PFSK-1 (cell line): Measurements from ENCODE around the gene TMEM132D.

Experiments
- POLR2AphosphoS5 ChIP-seq: IDR thresholded peaks from 2 replicates; pipeline ENCODE4 v1.6.1; 2012; ENCODE audit warnings: low read depth, mild to moderate bottlenecking, control low read depth, low read length, moderate library complexity
- SIN3A ChIP-seq: IDR thresholded peaks from 2 replicates; pipeline ENCODE4 v1.6.1; 2012; ENCODE audit warnings: mild to moderate bottlenecking, low read length, moderate library complexity, borderline replicate concordance; ENCODE audit not compliant: insufficient read depth
- TAF1 ChIP-seq: IDR thresholded peaks from 2 replicates; pipeline ENCODE4 v1.6.1; 2012; ENCODE audit warnings: low read length, control low read depth, borderline replicate concordance; ENCODE audit not compliant: insufficient read depth
- TF ChIP-seq, protein P1 (sequence below), 2 experiments: IDR thresholded peaks; 2 replicates each; pipeline versions ENCODE4 v1.6.1 to v1.8.0; 2011 to 2012; ENCODE audit warnings: low read depth in 2 of 2, low read length in 2 of 2, control low read depth in 1 of 2, inconsistent platforms in 1 of 2, mild to moderate bottlenecking in 1 of 2, moderate library complexity in 1 of 2; ENCODE audit not compliant: insufficient read depth in 1 of 2

DNA sequence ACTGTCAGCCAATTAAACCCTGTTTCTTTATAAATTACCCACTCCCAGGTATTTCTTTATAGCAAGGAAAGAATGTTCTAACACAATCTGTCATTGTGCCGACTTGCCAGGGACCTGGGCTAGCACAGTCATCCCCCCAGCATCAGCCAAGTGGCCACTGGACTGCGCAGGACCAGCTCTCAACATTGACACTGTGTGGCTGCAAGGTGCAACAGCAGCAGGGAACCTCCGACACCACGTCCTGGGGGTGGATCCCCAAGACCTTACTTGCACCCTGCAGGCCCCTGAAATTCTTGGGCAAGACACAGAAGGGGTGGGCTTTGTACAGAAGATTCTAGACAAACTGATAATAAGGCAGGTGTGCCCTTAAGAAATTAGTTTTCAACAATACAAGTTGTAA is 741.0 kb downstream of the TMEM132D start:
- no peak for TF ChIP-seq POLR2AphosphoS5
- TF ChIP-seq, protein P1, sequence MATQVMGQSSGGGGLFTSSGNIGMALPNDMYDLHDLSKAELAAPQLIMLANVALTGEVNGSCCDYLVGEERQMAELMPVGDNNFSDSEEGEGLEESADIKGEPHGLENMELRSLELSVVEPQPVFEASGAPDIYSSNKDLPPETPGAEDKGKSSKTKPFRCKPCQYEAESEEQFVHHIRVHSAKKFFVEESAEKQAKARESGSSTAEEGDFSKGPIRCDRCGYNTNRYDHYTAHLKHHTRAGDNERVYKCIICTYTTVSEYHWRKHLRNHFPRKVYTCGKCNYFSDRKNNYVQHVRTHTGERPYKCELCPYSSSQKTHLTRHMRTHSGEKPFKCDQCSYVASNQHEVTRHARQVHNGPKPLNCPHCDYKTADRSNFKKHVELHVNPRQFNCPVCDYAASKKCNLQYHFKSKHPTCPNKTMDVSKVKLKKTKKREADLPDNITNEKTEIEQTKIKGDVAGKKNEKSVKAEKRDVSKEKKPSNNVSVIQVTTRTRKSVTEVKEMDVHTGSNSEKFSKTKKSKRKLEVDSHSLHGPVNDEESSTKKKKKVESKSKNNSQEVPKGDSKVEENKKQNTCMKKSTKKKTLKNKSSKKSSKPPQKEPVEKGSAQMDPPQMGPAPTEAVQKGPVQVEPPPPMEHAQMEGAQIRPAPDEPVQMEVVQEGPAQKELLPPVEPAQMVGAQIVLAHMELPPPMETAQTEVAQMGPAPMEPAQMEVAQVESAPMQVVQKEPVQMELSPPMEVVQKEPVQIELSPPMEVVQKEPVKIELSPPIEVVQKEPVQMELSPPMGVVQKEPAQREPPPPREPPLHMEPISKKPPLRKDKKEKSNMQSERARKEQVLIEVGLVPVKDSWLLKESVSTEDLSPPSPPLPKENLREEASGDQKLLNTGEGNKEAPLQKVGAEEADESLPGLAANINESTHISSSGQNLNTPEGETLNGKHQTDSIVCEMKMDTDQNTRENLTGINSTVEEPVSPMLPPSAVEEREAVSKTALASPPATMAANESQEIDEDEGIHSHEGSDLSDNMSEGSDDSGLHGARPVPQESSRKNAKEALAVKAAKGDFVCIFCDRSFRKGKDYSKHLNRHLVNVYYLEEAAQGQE (IDR thresholded peaks at IDR 0.05; ENCODE audit: insufficient read depth in 1 of 2, low read depth in 2 of 2, low read length in 2 of 2): no peak
- TF ChIP-seq SIN3A: no peak
- no peak for TF ChIP-seq TAF1
